Ovary (tissue), 9 donors: ENCODE results near the gene KLHL3. TPM values are rescaled to one million over a fixed set of nuclear protein-coding genes. Genes with fewer than 3 reads are reported as not detected.

Experiments used
- DNase-seq, 5 donors: peaks; one replicate each; pipeline ENCODE4 v3.0.0-alpha.2; 2019 to 2020
- H3K27ac ChIP-seq, 2 donors: fragments of 200-600 bp; one replicate each; pipeline versions ENCODE4 v1.5.1 to v1.8.0; 2019 to 2022
- H3K27me3 ChIP-seq: fragments of 200-600 bp; one replicate; pipeline ENCODE4 v1.8.0; 2022
- H3K36me3 ChIP-seq: fragments of 200-600 bp; sonication (generic); one replicate; pipeline ENCODE4 v1.5.1; 2019
- H3K4me1 ChIP-seq: one replicate; pipeline ENCODE4 v1.8.1; 2013; ENCODE audit warnings: mild to moderate bottlenecking, moderate library complexity; ENCODE audit not compliant: insufficient read depth
- H3K4me3 ChIP-seq: fragments of 200-600 bp; sonication (generic); one replicate; pipeline ENCODE4 v1.5.1; 2017
- H3K9me3 ChIP-seq, 2 donors: fragments of 200-600 bp in 1 of 2; sonication (generic) in 1 of 2; one replicate each; pipeline versions ENCODE4 v1.5.1 to v1.8.1; 2013 to 2019; ENCODE audit warnings: mild to moderate bottlenecking in 1 of 2, moderate library complexity in 1 of 2
- EP300 ChIP-seq: sonication (generic); formaldehyde crosslinking; IDR thresholded peaks from one replicate; pipeline ENCODE4 v1.6.1; 2017; ENCODE audit warnings: antibody characterized with exemption
- POLR2A ChIP-seq: fragments of 450-650 bp; IDR thresholded peaks from one replicate; pipeline ENCODE4 v1.6.1; 2017; ENCODE audit warnings: antibody characterized with exemption, mild to moderate bottlenecking, moderate library complexity
- WGBS, 3 donors: extraction: QIAGEN DNeasy Blood & Tissue Kit in 1 of 3; methylation state at CpG; one replicate each; pipeline versions ENCODE4 v1.1.5 to v1.1.7; 2013 to 2017; 5-methylcytosine and 5-hydroxymethylcytosine counted together
- intact Hi-C, 4 donors: fragments of 100-400 bp; cut with DNase I; formaldehyde crosslinking; loops; one replicate each; pipeline versions ENCODE4 v1.11.0 to v1.15.1; 2022 to 2023
- polyA plus RNA-seq, 2 donors: library from polyadenylated mRNA; stranded (reverse); fragments of 200-250 nt in 1 of 2; fragments of 350-450 nt in 1 of 2; fragmentation: Illumina TruSeq in 1 of 2; extraction: RNeasy Lipid Tissue Mini Kit (QIAGEN cat#74804) in 1 of 2; gene quantifications; one replicate each; pipeline ENCODE4 v1.2.3, GENCODE V29; 2013 to 2014
- total RNA-seq, 7 donors: library from RNA; depleted of rRNA in 2 of 7; stranded (reverse); fragments of >200 nt in 2 of 7; fragmentation: NEBNext Ultra II Directional in 3 of 7; extraction: Animal tissue kit (Norgen Biotek cat#: 25700) in 3 of 7; gene quantifications; one replicate each; pipeline versions ENCODE4 v1.1.0 to v1.2.4, GENCODE V29; 2016 to 2023
- TF ChIP-seq, protein P1 (sequence below), 3 donors: fragments of 450-650 bp in 2 of 3; fragments of 200-600 bp in 1 of 3; IDR thresholded peaks; one replicate each; pipeline versions ENCODE4 v1.5.1 to v1.8.0; 2016 to 2022; ENCODE audit warnings: antibody characterized with exemption in 3 of 3, mild to moderate bottlenecking in 1 of 3
- donor health status: DM: no; HTN: no; CAD: no; lungs with moderate emphysema.
- donor health status: DM: no; HTN: no; CAD: no.
- donor health status: Bipolar disorder and iron deficiency.
- donor health status: DM: yes; HTN: yes; CAD: no.
- donor health status: DM: no; HTN: no; CAD: no.
- donor health status: DM: yes; HTN: yes; CAD: no.

Gene KLHL3
- total and polyA plus RNA-seq, 9 donors, result 2.9 to 15.7 (median 8.7) TPM

DNA sequence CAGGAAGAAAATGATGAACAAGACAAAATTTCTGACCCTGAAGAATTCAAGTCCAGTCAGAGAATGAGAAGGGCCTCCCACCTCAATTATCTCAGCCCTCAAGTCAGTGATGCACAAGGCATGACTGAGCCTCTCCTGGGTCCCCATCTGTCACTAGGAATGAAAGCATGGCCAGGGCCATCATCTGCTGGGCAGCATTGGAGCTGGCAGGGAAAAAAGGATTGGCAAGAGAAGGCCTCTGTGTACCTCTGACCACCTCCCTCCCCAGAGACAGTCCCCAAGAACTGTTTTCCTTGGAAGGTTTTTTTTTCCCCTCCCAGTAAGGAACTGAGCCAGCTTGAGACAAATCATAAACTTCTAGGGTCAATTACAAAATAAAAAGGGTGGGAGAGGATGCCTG lies 76.7 kb downstream of the KLHL3 start:
- no peak overlapping the region for H3K27ac ChIP-seq
- H3K4me3 ChIP-seq, result no peak overlapping the region

DNA sequence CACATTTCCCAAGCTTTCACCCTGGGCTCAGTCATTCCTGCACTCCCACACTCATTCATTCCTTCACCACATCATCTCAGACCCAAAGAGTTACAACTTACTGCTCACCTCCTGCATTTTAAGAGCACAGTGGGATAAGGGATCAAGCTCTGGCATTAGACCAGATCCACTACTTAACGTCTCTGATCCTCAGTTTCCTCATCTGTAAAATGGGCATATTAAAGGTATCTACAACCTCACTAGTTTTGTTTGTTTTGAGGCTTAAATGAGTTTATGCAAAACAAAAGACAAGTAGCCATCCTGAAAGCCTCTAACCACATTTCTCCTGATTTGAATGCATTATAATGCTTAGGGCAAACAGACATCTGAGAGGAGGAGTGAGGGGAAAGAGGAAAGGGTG lies 77.6 kb downstream of the KLHL3 start:
- no peak overlapping the region for H3K27ac ChIP-seq
- 85 to 94% (median 88%) methylated on average over 1 of the region's 1 CpG for WGBS, 3 donors
- H3K4me3 ChIP-seq, result no peak overlapping the region
- no peaks in the 10 kb centered on the region for H3K27me3 ChIP-seq
- H3K36me3 ChIP-seq, result no peaks in the 10 kb centered on the region
- no peaks in the 10 kb centered on the region for H3K9me3 ChIP-seq
- no peaks in the 10 kb centered on the region for H3K4me1 ChIP-seq
- intact Hi-C loops, result loop anchor here in 1 of 4 donors (5.0 kb wide), 1 partner anchor 79 kb away; the partner anchor contains the start of gene KLHL3
- TF ChIP-seq, protein P1, sequence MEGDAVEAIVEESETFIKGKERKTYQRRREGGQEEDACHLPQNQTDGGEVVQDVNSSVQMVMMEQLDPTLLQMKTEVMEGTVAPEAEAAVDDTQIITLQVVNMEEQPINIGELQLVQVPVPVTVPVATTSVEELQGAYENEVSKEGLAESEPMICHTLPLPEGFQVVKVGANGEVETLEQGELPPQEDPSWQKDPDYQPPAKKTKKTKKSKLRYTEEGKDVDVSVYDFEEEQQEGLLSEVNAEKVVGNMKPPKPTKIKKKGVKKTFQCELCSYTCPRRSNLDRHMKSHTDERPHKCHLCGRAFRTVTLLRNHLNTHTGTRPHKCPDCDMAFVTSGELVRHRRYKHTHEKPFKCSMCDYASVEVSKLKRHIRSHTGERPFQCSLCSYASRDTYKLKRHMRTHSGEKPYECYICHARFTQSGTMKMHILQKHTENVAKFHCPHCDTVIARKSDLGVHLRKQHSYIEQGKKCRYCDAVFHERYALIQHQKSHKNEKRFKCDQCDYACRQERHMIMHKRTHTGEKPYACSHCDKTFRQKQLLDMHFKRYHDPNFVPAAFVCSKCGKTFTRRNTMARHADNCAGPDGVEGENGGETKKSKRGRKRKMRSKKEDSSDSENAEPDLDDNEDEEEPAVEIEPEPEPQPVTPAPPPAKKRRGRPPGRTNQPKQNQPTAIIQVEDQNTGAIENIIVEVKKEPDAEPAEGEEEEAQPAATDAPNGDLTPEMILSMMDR (IDR thresholded peaks at IDR 0.05), result no peak
- TF ChIP-seq EP300 (no peak), POLR2A (no peak)
- DNase-seq, result no peak

More for the DNA sequence above, 76.7 kb downstream of the KLHL3 start:
- Histone ChIP-seq H3K27me3 (no peaks in the 10 kb centered on the region), H3K4me1 (no peaks in the 10 kb centered on the region), H3K36me3 (no peaks in the 10 kb centered on the region), H3K9me3 (no peaks in the 10 kb centered on the region)
- TF ChIP-seq POLR2A, result no peak
- TF ChIP-seq, protein P1 (IDR thresholded peaks at IDR 0.05), result no peak
- no peak for TF ChIP-seq EP300
- intact Hi-C loops, result loop anchor here in 1 of 4 donors (5.0 kb wide), 1 partner anchor 78 kb away; the partner anchor contains the start of gene KLHL3
- no peak for DNase-seq

DNA sequence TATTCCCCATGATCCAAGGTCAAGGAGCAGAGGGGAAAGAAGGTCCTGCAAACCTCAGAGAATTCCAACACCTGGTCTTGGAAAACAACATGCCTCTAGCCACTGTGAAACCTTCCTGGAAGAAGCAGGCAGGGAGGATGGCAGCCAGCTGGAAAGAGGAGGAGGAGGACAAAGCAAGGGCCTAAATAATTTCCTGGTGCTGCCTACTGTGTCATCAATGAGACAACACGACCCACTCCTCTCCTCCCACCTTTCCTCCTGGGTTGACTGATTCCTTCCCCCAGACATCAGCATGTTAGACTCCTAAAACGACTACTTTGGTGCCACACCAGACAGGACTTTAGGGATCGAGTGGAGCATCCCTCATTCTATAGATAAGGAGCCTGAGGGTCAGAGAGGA lies 78.8 kb downstream of the KLHL3 start:
- no peak for DNase-seq
- Histone ChIP-seq H3K27ac (no peak overlapping the region), H3K4me1 (no peaks in the 10 kb centered on the region), H3K4me3 (no peak overlapping the region), H3K9me3 (no peaks in the 10 kb centered on the region), H3K27me3 (no peaks in the 10 kb centered on the region), H3K36me3 (no peaks in the 10 kb centered on the region)
- 25 to 37% (median 31%) methylated on average over 3 of the region's 3 CpGs for WGBS, 3 donors
- TF ChIP-seq POLR2A (no peak), EP300 (no peak)
- TF ChIP-seq, protein P1 (IDR thresholded peaks at IDR 0.05), result no peak
- intact Hi-C loops, result loop anchor here in 1 of 4 donors (5.0 kb wide), 1 partner anchor 80 kb away; the partner anchor contains the start of gene KLHL3

DNA sequence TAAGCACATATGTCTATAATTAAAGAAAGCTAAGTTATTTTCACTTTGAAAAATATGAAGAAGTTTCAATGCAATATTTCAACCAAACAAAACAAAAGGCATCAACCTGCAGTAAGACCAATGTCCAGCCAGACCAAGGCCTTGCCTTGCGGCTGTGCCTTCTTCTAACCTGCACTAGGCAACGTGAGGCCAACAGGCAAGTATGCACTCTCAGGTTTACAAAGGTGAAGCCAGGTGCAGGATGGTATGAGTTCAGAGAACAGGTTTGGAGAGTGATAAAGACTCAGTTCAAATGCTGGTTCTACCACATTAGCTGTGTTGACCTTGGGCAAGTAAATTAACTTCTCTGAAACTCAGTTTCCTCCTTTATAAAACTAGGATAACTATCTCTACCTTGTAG lies 79.3 kb downstream of the KLHL3 start:
- WGBS, 3 donors, result 93 to 100% (median 94%) methylated on average over 2 of the region's 2 CpGs
- intact Hi-C loops, result loop anchor here in 1 of 4 donors (5.0 kb wide), 1 partner anchor 81 kb away; the partner anchor contains the start of gene KLHL3
- no peak overlapping the region for H3K27ac ChIP-seq
- no peak overlapping the region for H3K4me3 ChIP-seq
- no peaks in the 10 kb centered on the region for H3K9me3 ChIP-seq
- TF ChIP-seq EP300 (no peak), POLR2A (no peak)
- TF ChIP-seq, protein P1 (IDR thresholded peaks at IDR 0.05), result no peak
- H3K27me3 ChIP-seq, result no peaks in the 10 kb centered on the region
- H3K36me3 ChIP-seq, result no peaks in the 10 kb centered on the region
- no peak for DNase-seq
- H3K4me1 ChIP-seq, result no peaks in the 10 kb centered on the region
